Middle frontal gyrus (tissue), 1 donor: ENCODE results near the gene DCAF7.

Experiments
- DNase-seq: peaks from one replicate; pipeline ENCODE4 v3.0.0-alpha.2; 2015; ENCODE audit warnings: low spot score; ENCODE audit errors: extremely low spot score

Gene DCAF7

DNA sequence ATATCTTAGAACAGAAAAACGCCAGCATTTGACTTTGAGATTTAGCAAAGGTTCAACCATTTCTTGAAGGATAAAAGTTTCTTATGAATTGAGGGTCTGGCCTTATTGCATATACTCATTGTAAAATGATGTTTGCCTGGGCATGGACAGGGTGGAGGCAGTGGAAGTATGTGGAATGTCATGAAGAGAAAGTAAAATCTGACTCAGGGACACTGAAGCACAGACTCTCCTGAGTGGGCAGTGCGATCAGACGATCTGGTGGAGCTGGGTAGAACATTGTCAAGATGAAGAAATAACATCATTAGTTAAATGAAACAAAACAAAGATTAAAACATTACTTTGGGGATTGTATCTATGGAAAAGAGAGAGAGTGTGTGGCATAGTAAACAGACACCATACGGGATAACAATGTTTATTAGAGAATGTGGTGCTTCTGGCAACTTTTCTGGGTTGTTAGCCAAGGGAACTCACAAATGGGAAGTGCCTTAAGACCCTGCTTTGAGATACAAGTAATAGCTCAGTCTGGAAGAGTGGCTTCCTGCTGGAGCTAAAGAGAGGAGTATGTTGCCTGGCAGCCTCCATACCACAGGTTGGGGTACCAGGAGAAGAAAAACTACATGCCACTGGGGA, 76.4 kb downstream of the DCAF7 start:
- no peak for DNase-seq

DNA sequence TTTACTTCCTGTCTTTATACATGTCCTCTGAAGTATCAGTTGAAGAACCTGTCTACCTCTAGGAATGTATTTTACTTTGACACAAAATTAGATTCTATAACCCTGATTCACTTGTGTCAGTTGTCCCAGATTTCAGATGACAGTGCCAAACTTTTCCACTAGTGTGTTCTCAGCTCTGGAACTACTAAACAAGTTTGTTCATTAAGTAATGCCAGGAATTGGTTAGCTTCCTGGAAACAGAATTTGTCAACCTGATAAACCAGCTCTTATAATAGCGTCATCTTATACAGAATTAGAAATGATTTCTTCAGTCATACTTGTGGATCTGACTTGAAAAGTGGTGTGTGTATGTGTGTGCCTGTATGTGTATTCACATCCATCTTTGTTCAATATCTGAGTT, 79.3 kb downstream of the DCAF7 start:
- no peak for DNase-seq

DNA sequence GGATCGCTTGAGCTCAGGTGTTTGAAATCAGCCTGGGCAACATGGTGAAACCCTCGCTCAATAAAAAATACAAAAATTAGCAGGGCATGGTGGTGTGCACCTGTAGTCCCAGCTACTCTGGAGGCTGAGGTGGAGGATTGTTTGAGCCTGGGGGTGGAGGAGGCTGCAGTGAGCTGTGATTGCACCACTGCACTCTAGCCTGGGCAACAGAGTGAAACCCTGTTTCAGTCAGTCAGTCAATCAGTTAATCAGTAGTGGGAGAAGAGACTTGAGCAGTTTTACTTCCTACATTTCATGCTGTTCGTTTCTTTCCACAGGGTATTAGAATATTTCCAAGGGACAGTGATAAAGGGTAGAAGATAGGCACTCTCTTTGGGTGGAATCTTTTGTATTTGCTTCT, 80.8 kb downstream of the DCAF7 start:
- no peak for DNase-seq

DNA sequence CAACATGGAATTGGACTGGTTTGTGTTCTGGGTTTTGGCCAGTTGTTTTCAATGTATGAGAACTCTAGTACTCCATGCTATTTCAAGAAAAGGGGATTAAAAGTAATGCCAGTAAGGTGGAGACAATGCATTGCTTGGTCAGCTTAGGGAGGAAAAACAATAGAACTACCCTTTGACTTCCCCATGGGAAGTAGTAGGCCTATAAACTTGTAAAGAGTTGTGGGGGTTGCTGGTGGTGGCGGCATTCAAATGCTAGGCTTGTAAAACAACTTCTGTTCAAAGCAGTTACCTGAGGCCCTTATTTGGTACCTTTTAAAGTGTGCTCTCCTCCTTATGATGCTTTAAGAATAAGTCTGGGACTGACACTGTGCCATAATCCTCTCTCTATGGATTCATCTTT, 81.3 kb downstream of the DCAF7 start:
- no peak for DNase-seq

DNA sequence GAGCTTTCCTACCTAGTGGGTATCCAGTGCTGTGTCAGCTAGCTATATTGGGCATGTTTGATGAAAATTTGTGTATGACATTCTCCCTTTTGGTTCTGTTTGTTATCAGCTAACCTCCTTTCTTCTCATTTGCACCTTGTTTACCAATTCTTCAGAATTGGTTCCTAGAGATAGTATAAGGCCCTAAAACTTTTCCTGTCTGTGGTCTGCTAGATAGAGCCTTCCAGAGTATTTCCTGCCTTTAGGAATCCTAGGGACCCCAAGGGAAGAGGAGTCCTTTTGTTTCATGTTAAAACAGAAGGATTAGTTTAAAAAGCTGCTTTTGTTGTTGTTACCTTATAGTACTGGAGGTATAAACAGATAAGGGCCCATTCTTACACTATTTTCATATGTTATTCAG, 83.5 kb downstream of the DCAF7 start:
- no peak for DNase-seq

DNA sequence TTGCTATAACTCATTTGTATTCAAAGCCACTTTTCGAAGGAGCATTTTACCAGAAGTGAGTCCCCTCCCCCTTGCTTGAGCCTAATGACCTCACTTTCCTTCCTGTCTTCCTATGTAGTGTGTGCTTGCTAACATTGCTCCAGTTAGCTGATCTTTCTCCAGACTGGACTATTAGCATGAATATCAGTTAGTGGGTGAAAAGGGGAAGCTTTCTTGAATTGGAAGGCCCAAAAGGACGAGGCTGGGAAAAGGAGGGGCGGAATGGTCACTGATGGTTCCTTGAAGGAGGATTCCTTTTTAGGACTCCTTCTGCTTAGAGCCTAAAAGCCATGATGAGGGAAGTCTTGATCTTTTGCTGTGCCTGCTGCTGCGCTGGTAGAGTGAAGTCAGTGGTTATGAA, 83.9 kb downstream of the DCAF7 start:
- no peak for DNase-seq

DNA sequence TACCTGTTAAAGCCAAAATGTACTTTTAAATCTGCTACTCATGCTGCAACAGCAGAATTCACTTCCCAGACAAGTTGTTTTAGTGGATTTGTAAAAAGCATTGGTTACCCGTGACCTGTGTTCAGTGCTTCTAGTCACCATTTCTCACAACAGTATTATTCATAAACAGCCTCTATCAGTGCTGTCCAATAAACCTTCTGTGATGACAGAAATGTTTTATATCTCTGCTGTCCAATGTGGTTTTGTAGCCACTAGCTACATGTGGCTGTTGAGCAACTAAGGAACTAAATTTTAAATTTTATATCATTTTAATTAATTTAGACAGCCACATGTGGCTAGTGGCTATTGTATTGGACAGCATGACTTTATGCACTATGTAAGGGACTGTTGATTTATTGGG, 84.5 kb downstream of the DCAF7 start:
- no peak for DNase-seq

DNA sequence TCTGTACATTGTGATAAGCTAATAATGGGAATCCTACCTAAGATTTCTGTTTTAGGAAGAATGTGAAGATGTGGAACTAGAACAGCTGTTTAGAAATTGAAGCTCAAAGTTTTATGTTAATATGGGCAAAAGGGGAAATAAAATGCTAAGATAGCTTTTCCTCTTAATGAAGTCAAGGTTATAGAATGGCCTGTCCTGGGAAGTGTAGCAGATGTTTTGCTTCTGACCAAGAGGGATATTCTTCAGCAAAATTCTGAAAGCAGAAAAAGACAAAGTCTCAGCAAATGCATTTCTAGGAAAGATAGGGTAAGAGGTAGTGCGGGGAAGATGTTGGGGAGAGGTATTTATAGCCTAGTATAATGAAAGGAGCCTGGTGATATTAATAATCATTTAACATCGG, 85.0 kb downstream of the DCAF7 start:
- no peak for DNase-seq

DNA sequence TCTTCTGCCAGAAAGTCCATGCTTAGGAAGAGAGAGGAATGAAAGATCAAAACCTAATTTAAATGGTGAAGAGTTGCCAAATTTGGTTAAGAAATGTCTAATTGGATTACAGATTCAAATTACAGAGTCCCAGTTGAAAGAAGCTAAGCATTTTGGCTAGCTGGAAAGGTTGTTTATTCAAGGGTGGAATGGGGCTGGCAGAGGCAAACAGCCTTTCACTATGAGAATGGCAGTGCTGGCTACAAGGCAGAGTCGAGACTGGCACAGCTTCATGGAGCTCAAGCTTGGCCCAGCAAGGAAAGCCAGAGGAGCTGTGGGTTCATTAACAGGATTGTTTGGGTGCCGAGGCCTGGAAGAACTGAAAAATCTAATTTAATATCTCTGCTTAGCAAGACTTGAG, 85.5 kb downstream of the DCAF7 start:
- DNase-seq = no peak

DNA sequence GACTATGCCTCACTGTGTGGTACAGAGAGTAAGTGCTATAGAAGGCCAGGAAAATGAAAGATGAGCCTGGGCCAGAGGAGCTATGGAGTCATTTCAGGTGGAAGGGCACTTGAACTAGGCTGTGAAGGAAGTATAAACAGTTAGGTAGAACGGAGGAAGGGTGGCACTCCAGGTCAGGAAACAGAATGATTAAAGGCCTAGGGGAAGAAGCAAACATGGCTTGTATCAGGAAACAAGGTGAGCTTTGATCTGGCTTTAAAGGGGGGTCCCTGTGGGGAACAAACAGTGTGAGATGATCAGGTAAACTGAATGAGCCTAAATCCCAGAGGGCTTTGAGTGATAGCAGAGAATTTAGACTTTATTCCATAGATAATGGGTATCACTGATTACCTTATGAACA, 88.8 kb downstream of the DCAF7 start:
- DNase-seq = no peak

DNA sequence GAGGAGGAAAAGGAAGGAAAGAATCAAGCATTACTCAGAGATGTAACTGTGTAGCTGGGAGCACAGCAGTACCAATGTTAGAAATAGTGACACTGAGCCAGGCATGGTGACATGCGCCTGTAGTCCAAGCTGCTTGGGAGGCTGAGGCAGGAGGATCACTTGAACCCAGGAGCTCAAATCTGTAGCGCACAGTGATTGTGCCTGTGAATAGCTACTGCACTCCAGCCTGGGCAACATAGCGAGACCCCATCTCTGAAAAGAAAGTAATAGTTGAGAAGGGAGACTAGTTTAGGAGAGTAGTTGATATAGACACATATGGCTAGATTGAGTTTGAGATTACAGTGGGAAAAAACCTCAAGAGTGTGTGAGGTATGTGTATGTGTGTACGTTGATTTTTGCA, 89.8 kb downstream of the DCAF7 start:
- no peak for DNase-seq

DNA sequence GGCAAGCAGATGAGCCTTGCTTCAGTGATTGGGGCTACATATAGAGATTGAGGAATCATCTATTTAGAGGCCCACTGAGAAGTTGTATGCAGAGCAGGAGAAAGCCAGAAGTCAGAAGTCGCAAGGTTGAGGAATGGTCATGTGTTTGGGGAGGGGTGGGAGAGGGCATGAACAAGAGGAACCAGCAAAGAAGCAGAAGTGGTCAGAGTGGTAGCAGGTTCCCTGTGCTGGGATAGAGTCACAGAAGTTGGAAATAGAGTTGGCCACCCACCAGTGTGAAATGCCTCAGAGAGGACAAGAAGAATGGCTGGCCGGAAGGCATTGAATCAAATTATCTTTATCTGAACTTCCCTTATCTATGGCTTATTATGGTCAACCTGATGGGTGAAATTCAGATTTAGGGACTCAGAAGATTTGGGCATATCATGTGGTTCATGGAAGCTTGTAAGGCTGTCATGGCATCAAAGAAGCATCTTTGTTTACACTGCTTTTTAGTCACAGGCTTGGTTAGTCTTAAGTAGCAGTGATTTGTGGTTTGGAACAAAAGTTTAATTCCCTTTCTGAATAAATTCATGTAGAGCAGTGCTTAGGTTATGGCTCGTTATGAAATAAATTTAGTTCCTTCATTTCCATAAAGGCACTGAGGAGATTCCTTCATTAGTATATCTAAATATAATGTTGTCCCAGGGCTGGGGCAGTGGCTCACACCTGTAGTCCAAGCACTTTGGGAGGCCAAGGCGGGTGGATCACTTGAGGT, 91.6 kb downstream of the DCAF7 start:
- no peak for DNase-seq
